ENCODE results near the gene ERFL. TPM values are rescaled to one million over a fixed set of nuclear protein-coding genes. Genes with fewer than 3 reads are reported as not detected.
A peak's percentile ranks its signal among the peaks of the same experiment; 100 is the strongest.

Gene ERFL
- total and polyA plus RNA-seq, 2 experiments from 2014 or later = 0.69 TPM; not detected in 1

- TF ChIP-seq ZNF331 (CRISPR knock-in tag; IDR thresholded peaks at IDR 0.05; ENCODE audit: low read depth) (no peak), EZH2 (IDR thresholded peaks at IDR 0.05; ENCODE audit: low read depth, unreplicated experiment) (no peak), REST (IDR thresholded peaks at IDR 0.05; ENCODE audit: unreplicated experiment) (no peak), POLR2AphosphoS5 (IDR thresholded peaks at IDR 0.05; ENCODE audit: low read depth) (no peak), CREB1 (CRISPR knock-in tag; IDR thresholded peaks at IDR 0.05; ENCODE audit: low read depth) (no peak), ZNF114 (CRISPR knock-in tag; IDR thresholded peaks at IDR 0.05) (no peak), EZH2phosphoT487 (IDR thresholded peaks at IDR 0.05; ENCODE audit: unreplicated experiment) (no peak), ZNF462 (CRISPR knock-in tag; IDR thresholded peaks at IDR 0.05) (no peak), NANOG (IDR thresholded peaks at IDR 0.05; ENCODE audit: borderline replicate concordance) (no peak), CTCF (conservative IDR thresholded peaks at IDR 0.05; ENCODE audit: low read depth in 2 of 2) (no peak), STAT1 (IDR thresholded peaks at IDR 0.05; ENCODE audit: unreplicated experiment) (no peak), JUNB (IDR thresholded peaks at IDR 0.05; ENCODE audit: unreplicated experiment) (no peak), ETS1 (IDR thresholded peaks at IDR 0.05) (no peak)
- Histone ChIP-seq H3K4me3 (no peak overlapping the region), H3K79me2 (replicated peaks; ENCODE audit: insufficient read depth) (no peaks in the 10 kb centered on the region), H3K27ac (ENCODE audit: low read depth) (no peak overlapping the region), H3K4me1 (ENCODE audit: insufficient read depth) (peaks cover 7% of the 10 kb centered on the region), H2AFZ (no peak overlapping the region), H3K27me3 (ENCODE audit: insufficient read depth) (peaks cover 88% of the 10 kb centered on the region), H3K36me3 (ENCODE audit: insufficient read depth) (no peaks in the 10 kb centered on the region), H4K20me1 (replicated peaks; ENCODE audit: insufficient read depth) (peaks cover 6% of the 10 kb centered on the region; the same call in 1 of the 2 replicates), H3F3A (replicated peaks; ENCODE audit: low read depth) (peaks cover 4% of the 10 kb centered on the region), H3K9me2 (ENCODE audit: insufficient read depth) (no peaks in the 10 kb centered on the region), H3K4me2 (no peak overlapping the region)
- DNase-seq (ENCODE audit: low spot score) (peak; percentile 1), ATAC-seq (no peak)
- peaks cover 4% of the 10 kb centered on the region; the same call in 1 of the 3 replicates for H3K9me3 Mint-ChIP-seq
- no peak overlapping the region for H3K4me3 Mint-ChIP-seq
- no peak overlapping the region for H3K27ac Mint-ChIP-seq
- H3K27me3 Mint-ChIP-seq (ENCODE audit: insufficient read depth, low read depth, poor library complexity) = peaks cover 61% of the 10 kb centered on the region
- H3K4me1 Mint-ChIP-seq = peaks cover 23% of the 10 kb centered on the region
- H3K36me3 Mint-ChIP-seq (ENCODE audit: low read depth) = peaks cover 3% of the 10 kb centered on the region; the same call in 1 of the 3 replicates
These were observed 8.7 kb upstream of the ERFL start for GRCh38 chr19:41936961-41937360.

Measured in GM23338 (cell line).